PFSK-1 (cell line): Measurements from ENCODE around the gene SYNE3.

Experiments used
- POLR2AphosphoS5 ChIP-seq: IDR thresholded peaks from 2 replicates; pipeline ENCODE4 v1.6.1; 2012; ENCODE audit warnings: low read depth, mild to moderate bottlenecking, control low read depth, low read length, moderate library complexity
- REST ChIP-seq, 2 experiments: IDR thresholded peaks; 2 replicates each; pipeline versions ENCODE4 v1.6.1 to v1.8.0; 2011 to 2012; ENCODE audit warnings: low read depth in 2 of 2, low read length in 2 of 2, control low read depth in 1 of 2, inconsistent platforms in 1 of 2, mild to moderate bottlenecking in 1 of 2, moderate library complexity in 1 of 2; ENCODE audit not compliant: insufficient read depth in 1 of 2
- TAF1 ChIP-seq: IDR thresholded peaks from 2 replicates; pipeline ENCODE4 v1.6.1; 2012; ENCODE audit warnings: low read length, control low read depth, borderline replicate concordance; ENCODE audit not compliant: insufficient read depth

- no peak for TF ChIP-seq TAF1
- TF ChIP-seq REST (IDR thresholded peaks at IDR 0.05; ENCODE audit: insufficient read depth in 1 of 2, low read depth in 2 of 2, low read length in 2 of 2): no peak
- TF ChIP-seq POLR2AphosphoS5: no peak
These were observed 38.6 kb upstream of the SYNE3 start for GRCh38 chr14:95555053-95555452.
